T-cell (primary cell): ENCODE data around the gene LRRC66. TPM values are rescaled to one million over a fixed set of nuclear protein-coding genes. Genes with fewer than 3 reads are reported as not detected.

Experiments
- ATAC-seq, 4 experiments: fragments of 200-7000 bp in 3 of 4; fragments of 150-1000 bp in 1 of 4; cut with Tn5 transposase; replicated peaks in 1 of 4; 1 replicate in 3 of 4; 2 replicates in 1 of 4; pipeline ENCODE4 v1.10.0; 2021; ENCODE audit warnings: moderate library complexity in 3 of 4, mild to moderate bottlenecking in 2 of 4, moderate number of reproducible peaks in 1 of 4
- CTCF ChIA-PET, 2 donors: fragments of 300-600 bp; sonication (Branson Sonifier 250); formaldehyde crosslinking; loops; one replicate each; lab custom pipeline; 2022; ENCODE audit warnings: antibody characterized with exemption in 2 of 2; lab: Charles Lee
- POLR2A ChIA-PET, 2 donors: fragments of 300-600 bp; sonication (Branson Sonifier 250); formaldehyde crosslinking; loops; one replicate each; lab custom pipeline; 2022; ENCODE audit warnings: antibody characterized with exemption in 2 of 2; lab: Charles Lee
- DNase-seq, 35 experiments: peaks; one replicate each; pipeline versions ENCODE4 v3.0.0 to v3.0.0-alpha.2; 2013 to 2023
- H3K27ac ChIP-seq: one replicate; pipeline ENCODE4 v1.5.1; 2013; ENCODE audit warnings: low read length
- H3K27me3 ChIP-seq, 2 experiments: replicated peaks in 1 of 2; 1 replicate in 1 of 2; 2 replicates in 1 of 2; pipeline versions ENCODE4 v1.6.1 to v1.7.0; 2013; ENCODE audit warnings: low read length in 1 of 2, mixed read lengths in 1 of 2; ENCODE audit not compliant: control insufficient read depth in 2 of 2, insufficient read depth in 2 of 2; ENCODE audit errors: extremely low read depth in 1 of 2
- H3K36me3 ChIP-seq, 2 donors: 1 replicate in 1 of 2; 2 replicates in 1 of 2; pipeline versions ENCODE4 v1.6.1 to v1.7.0; 2013; ENCODE audit warnings: low read length in 1 of 2; ENCODE audit not compliant: control insufficient read depth in 2 of 2, insufficient read depth in 1 of 2; ENCODE audit errors: extremely low read depth in 1 of 2
- H3K4me1 ChIP-seq, 2 experiments: 1 replicate in 1 of 2; 2 replicates in 1 of 2; pipeline versions ENCODE4 v1.6.1 to v1.7.0; 2013; ENCODE audit warnings: low read length in 2 of 2, mixed read lengths in 1 of 2; ENCODE audit not compliant: insufficient read depth in 2 of 2, control insufficient read depth in 1 of 2; ENCODE audit errors: extremely low read depth in 1 of 2
- H3K4me3 ChIP-seq, 2 donors: 1 replicate in 1 of 2; 2 replicates in 1 of 2; pipeline versions ENCODE4 v1.5.1 to v1.7.0; 2013; ENCODE audit warnings: mild to moderate bottlenecking in 2 of 2, low read length in 1 of 2, moderate library complexity in 1 of 2; ENCODE audit not compliant: control insufficient read depth in 1 of 2; ENCODE audit errors: extremely low read depth in 1 of 2
- H3K9me3 ChIP-seq: 2 replicates; pipeline ENCODE4 v1.7.0; 2013
- H3K27ac Mint-ChIP-seq, 2 donors: one replicate each; pipeline ENCODE4 v1.8.0; 2020 to 2021; ENCODE audit warnings: mild to moderate bottlenecking in 2 of 2, mixed read lengths in 2 of 2
- H3K27me3 Mint-ChIP-seq, 2 donors: one replicate each; pipeline ENCODE4 v1.8.0; 2021 to 2022; ENCODE audit warnings: mixed read lengths in 2 of 2
- H3K36me3 Mint-ChIP-seq: one replicate; pipeline ENCODE4 v1.8.0; 2021; ENCODE audit warnings: mixed read lengths
- H3K4me1 Mint-ChIP-seq, 3 donors: one replicate each; pipeline ENCODE4 v1.8.0; 2020 to 2022; ENCODE audit warnings: mixed read lengths in 3 of 3, mild to moderate bottlenecking in 1 of 3
- H3K4me3 Mint-ChIP-seq, 3 donors: one replicate each; pipeline ENCODE4 v1.8.0; 2020 to 2022; ENCODE audit warnings: mild to moderate bottlenecking in 3 of 3, mixed read lengths in 3 of 3, moderate library complexity in 3 of 3
- H3K9me3 Mint-ChIP-seq, 3 donors: one replicate each; pipeline ENCODE4 v1.8.0; 2020 to 2022; ENCODE audit warnings: mixed read lengths in 3 of 3
- WGBS: methylation state at CpG from one replicate; pipeline ENCODE4 v1.1.5; 2013; ENCODE audit warnings: missing lambda C conversion rate; ENCODE audit not compliant: insufficient coverage; 5-methylcytosine and 5-hydroxymethylcytosine counted together
- total RNA-seq, 35 experiments: library from RNA in 6 of 35; stranded (reverse) in 6 of 35; fragments of 120-200 nt in 1 of 35; gene quantifications; one replicate each; pipeline versions ENCODE4 v1.2.1 to v1.2.4 and lab custom pipeline; 2013 to 2026

LRRC66 gene
- total RNA-seq, 5 donors from 2014 or later (not counting 1 experiment from before 2014, with no cell fraction given), result 0.13 to 0.47 (median 0.20) TPM

DNA sequence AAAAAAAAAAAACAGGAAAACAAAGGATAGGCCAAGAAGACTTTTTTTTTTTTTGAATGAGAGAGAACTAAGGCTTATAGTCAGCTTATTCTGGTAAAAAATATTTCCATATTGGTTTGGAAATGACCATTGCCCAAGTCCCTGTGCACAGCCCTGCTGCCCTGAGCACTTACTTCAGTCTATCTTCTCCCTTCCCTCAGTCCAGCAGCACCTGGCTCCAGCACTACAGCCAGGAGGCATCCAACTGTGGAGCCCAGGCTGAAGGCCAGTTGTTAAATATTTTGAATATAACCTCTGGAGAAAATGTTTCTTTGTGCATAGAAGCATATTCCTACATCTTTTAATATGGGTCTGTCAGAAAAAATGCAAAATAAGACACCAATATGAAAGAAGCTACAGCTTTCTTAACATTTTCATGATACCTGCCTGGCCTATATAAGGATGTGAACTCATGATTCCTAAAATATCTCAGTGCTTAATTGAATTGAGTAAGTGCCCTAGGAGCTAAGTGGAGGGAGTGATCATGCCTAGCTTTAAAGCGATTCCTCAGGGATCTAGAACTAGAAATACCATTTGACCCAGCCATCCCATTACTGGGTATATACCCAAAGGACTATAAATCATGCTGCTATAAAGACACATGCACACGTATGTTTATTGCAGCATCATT, 14.4 kb downstream of the LRRC66 start:
- Histone ChIP-seq H3K9me3 (no peaks in the 10 kb centered on the region), H3K4me1 (no peaks in the 10 kb centered on the region), H3K27ac (no peak overlapping the region), H3K4me3 (no peak overlapping the region), H3K27me3 (no peaks in the 10 kb centered on the region), H3K36me3 (no peaks in the 10 kb centered on the region)
- Mint-ChIP-seq H3K27ac (no peak overlapping the region), H3K36me3 (no peaks in the 10 kb centered on the region), H3K9me3 (no peaks in the 10 kb centered on the region), H3K4me3 (no peak overlapping the region), H3K27me3 (no peaks in the 10 kb centered on the region), H3K4me1 (no peaks in the 10 kb centered on the region)
- DNase-seq (no peak), ATAC-seq (no peak)
- CTCF ChIA-PET, result no interaction called here
- WGBS, result no CpG with 5 or more reads among the region's 2 CpGs
- POLR2A ChIA-PET, result interaction anchor here in 1 of 2 donors (0.6 kb wide), 1 partner anchor 37 kb away, joined by 3 read pairs; no protein-coding TSS in a partner anchor

DNA sequence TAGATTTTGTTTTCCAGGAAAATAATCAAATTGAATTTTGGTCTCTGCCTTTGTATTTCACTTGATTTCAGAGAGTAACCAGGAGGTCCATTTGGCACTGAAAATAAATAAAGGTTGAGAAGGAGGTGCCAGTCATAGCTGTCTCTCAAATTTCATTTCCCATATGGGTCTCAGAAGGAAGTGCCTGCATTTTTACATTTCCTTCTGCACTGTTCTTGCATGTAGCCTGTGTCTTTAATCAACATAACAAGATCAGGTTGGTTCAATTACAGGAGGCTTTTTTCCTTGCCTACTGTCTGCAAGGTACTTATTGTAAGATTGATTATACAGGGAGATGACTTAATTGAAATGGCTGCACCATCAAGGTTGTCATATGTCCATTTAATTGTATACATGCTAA, 15.7 kb downstream of the LRRC66 start:
- Mint-ChIP-seq H3K9me3 (no peaks in the 10 kb centered on the region), H3K4me1 (no peaks in the 10 kb centered on the region), H3K4me3 (no peak overlapping the region), H3K27ac (no peak overlapping the region), H3K36me3 (no peaks in the 10 kb centered on the region), H3K27me3 (no peaks in the 10 kb centered on the region)
- no peak overlapping the region for H3K27ac ChIP-seq
- H3K27me3 ChIP-seq, result no peaks in the 10 kb centered on the region
- CTCF ChIA-PET, result interaction anchor here in 1 of 2 donors (0.6 kb wide), 1 partner anchor 27 kb away, joined by 3 read pairs; no protein-coding TSS in a partner anchor
- H3K4me3 ChIP-seq, result no peak overlapping the region
- no peaks in the 10 kb centered on the region for H3K4me1 ChIP-seq
- no peak for ATAC-seq
- POLR2A ChIA-PET, result no interaction called here
- no peaks in the 10 kb centered on the region for H3K36me3 ChIP-seq
- DNase-seq, result no peak
- no peaks in the 10 kb centered on the region for H3K9me3 ChIP-seq

DNA sequence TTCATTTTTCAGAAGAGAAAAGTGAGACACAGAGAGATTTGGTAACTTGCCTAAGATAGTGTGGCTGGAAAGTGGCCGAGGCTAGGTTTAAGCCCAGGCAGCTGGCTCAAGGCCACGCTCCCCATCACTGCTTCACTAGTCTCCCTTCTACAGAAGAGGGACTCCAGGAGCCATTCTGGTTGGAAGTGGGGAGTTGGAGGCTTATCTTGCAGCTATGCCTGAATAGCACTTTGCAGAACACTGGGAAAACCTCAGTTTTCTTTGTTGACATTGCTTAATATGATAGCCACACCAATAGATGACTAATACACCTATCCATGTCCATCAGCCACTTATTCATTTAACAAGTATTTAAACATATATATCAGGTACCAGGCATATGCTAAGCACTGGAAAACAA, 18.5 kb downstream of the LRRC66 start:
- POLR2A ChIA-PET, result interaction anchor here in 1 of 2 donors (0.6 kb wide), 1 partner anchor 24 kb away, joined by 3 read pairs; no protein-coding TSS in a partner anchor
- WGBS, result no CpG with 5 or more reads among the region's 2 CpGs
- H3K4me3 Mint-ChIP-seq, result no peak overlapping the region

DNA sequence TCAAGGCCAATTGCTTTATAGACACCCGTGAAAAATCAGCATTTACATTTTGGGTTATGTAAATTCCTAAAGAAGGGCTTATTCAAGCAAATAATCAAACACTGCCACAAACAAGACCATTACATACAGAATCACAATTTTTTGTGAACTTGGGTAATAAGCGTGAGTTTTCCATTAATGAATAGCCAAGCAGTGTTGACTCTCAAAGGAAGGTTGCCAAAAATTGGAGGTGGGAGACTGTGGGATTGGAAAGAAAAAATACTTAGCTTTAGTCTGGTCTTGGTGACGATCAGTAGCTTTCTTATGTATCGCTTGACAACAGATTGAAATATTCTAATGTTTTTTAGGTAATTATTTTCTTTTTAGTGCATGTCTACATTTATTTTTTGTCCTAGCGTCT, 20.9 kb downstream of the LRRC66 start:
- Histone ChIP-seq H3K9me3 (no peaks in the 10 kb centered on the region), H3K36me3 (no peaks in the 10 kb centered on the region), H3K4me3 (no peak overlapping the region), H3K4me1 (no peaks in the 10 kb centered on the region), H3K27ac (no peak overlapping the region), H3K27me3 (peaks cover 0 to 6% of the 10 kb centered on the region in 2 experiments)
- ChIA-PET POLR2A (no interaction called here), CTCF (no interaction called here)
- H3K36me3 Mint-ChIP-seq, result no peaks in the 10 kb centered on the region
- H3K27me3 Mint-ChIP-seq, result no peaks in the 10 kb centered on the region
- 100% methylated on average over 1 of the region's 5 CpGs for WGBS
- H3K4me1 Mint-ChIP-seq, result no peaks in the 10 kb centered on the region
- no peak overlapping the region for H3K27ac Mint-ChIP-seq
- ATAC-seq (no peak), DNase-seq (no peak)
- no peaks in the 10 kb centered on the region for H3K9me3 Mint-ChIP-seq
- H3K4me3 Mint-ChIP-seq, result no peak overlapping the region

More for the DNA sequence above, 18.5 kb downstream of the LRRC66 start:
- Mint-ChIP-seq H3K36me3 (no peaks in the 10 kb centered on the region), H3K9me3 (no peaks in the 10 kb centered on the region), H3K27me3 (no peaks in the 10 kb centered on the region), H3K4me1 (no peaks in the 10 kb centered on the region), H3K27ac (no peak overlapping the region)
- DNase-seq, result no peak
- Histone ChIP-seq H3K27ac (no peak overlapping the region), H3K9me3 (no peaks in the 10 kb centered on the region), H3K36me3 (no peaks in the 10 kb centered on the region), H3K27me3 (no peaks in the 10 kb centered on the region), H3K4me3 (no peak overlapping the region), H3K4me1 (no peaks in the 10 kb centered on the region)
- no peak for ATAC-seq
- CTCF ChIA-PET, result no interaction called here

DNA sequence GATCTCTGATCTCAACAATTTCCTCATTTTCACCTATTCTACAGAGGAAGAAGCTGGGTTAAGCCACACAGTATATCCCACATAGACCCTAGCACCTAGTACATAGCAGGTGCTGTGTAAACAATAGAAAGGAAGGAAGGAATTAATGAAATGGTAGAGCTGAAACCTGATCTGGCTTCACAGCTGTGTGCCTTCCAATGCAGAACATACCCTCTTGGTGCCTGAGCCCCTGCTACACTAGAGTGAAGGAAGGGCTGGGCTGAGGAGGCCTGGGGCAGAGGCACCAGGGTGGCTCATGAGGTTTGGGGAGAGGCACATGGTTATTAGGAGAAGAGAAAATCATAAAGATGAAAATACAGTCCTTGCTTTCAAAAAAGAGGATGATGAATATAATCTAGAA, 21.3 kb downstream of the LRRC66 start:
- H3K9me3 Mint-ChIP-seq, result no peaks in the 10 kb centered on the region
- no peak for ATAC-seq
- DNase-seq, result no peak
- Histone ChIP-seq H3K27me3 (peaks cover 0 to 6% of the 10 kb centered on the region in 2 experiments), H3K4me3 (no peak overlapping the region), H3K4me1 (no peaks in the 10 kb centered on the region), H3K36me3 (no peaks in the 10 kb centered on the region), H3K9me3 (no peaks in the 10 kb centered on the region), H3K27ac (no peak overlapping the region)
- no peaks in the 10 kb centered on the region for H3K4me1 Mint-ChIP-seq
- CTCF ChIA-PET, result no interaction called here
- H3K4me3 Mint-ChIP-seq, result no peak overlapping the region
- H3K27ac Mint-ChIP-seq, result no peak overlapping the region
- POLR2A ChIA-PET, result no interaction called here
- no peaks in the 10 kb centered on the region for H3K27me3 Mint-ChIP-seq
- H3K36me3 Mint-ChIP-seq, result no peaks in the 10 kb centered on the region

DNA sequence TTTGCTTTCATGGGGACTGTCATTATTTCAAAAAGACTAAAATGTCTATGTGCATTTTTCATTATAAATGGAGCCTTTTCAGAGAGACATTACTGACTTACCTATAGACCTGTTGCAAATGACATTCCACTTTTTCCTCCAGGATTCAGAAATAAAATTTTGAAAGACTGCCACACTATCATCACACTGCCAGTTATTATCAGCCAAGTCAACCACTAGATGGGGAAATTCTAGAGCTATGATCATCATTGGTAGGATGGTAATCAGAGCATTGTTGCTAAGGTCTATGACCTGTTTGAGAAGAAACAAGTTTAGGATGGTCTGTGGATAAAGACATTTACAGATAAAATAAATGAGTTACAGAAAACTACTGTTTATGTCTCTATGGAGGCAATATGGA, 22.5 kb downstream of the LRRC66 start:
- Mint-ChIP-seq H3K9me3 (no peaks in the 10 kb centered on the region), H3K4me3 (no peak overlapping the region), H3K27me3 (no peaks in the 10 kb centered on the region), H3K4me1 (no peaks in the 10 kb centered on the region), H3K27ac (no peak overlapping the region), H3K36me3 (no peaks in the 10 kb centered on the region)
- Histone ChIP-seq H3K27me3 (peaks cover 0 to 6% of the 10 kb centered on the region in 2 experiments), H3K9me3 (no peaks in the 10 kb centered on the region), H3K4me3 (no peak overlapping the region), H3K36me3 (no peaks in the 10 kb centered on the region), H3K27ac (no peak overlapping the region), H3K4me1 (no peaks in the 10 kb centered on the region)
- no peak for ATAC-seq
- CTCF ChIA-PET, result interaction anchor here in 1 of 2 donors (0.6 kb wide), 2 partner anchors 20 to 29 kb away, joined by 3 read pairs; no protein-coding TSS in a partner anchor
- no peak for DNase-seq
- POLR2A ChIA-PET, result no interaction called here
